ENCODE results near the gene TMCO4.

The TMCO4 gene

DNA sequence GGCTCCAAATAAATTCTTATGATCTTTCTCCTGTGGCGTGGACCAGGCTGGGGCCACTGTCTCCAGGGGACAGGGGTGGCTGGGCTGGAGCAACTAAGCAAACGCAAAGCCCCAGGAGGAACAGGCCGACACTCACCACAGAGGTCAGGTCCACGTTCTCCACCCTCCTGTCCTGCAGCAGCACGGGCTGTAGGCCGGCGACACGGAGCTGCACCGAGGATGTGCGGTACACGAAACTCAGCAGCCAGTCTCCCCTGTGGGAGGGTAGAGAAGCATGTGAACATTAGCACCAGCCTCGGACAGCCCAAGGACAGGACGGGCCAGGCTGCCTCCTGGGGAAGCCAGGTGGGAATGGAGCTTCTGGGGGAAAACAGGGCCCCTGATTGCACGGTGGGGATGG lies 105.4 kb downstream of the TMCO4 start:
- H2AFZ ChIP-seq (ENCODE audit: insufficient read depth, low read length, poor library complexity) = no peak overlapping the region
- H3K79me1 ChIP-seq (ENCODE audit: low read length) = no peaks in the 10 kb centered on the region
- no peak overlapping the region for H4K8ac ChIP-seq (ENCODE audit: low read depth, low read length)
- DNase-seq = no peak
- no peak overlapping the region for H3K18ac ChIP-seq (ENCODE audit: low read length)
- no peaks in the 10 kb centered on the region for H3K9me3 ChIP-seq (ENCODE audit: insufficient read depth, low read depth, low read length)
- H2BK5ac ChIP-seq (ENCODE audit: low read depth, low read length, poor library complexity) = no peak overlapping the region
- no peak overlapping the region for H3K4me3 ChIP-seq (ENCODE audit: low read depth, low read length)
- H2AK5ac ChIP-seq (ENCODE audit: low read length) = no peak overlapping the region
- no peaks in the 10 kb centered on the region for H3K27me3 ChIP-seq (ENCODE audit: insufficient read depth, low read length)
- no peaks in the 10 kb centered on the region for H3K79me2 ChIP-seq (ENCODE audit: control insufficient read depth, insufficient read depth, low read length, poor library complexity)
- no peak overlapping the region for H2BK12ac ChIP-seq (ENCODE audit: low read length)
- no peak overlapping the region for H4K12ac ChIP-seq (ENCODE audit: low read depth, low read length)
- no peak overlapping the region for H4K91ac ChIP-seq (ENCODE audit: low read depth, low read length)
- H3K4ac ChIP-seq (ENCODE audit: low read depth, low read length) = no peak overlapping the region
- H3K4me2 ChIP-seq (ENCODE audit: low read length) = no peak overlapping the region
- no peaks in the 10 kb centered on the region for H3K36me3 ChIP-seq (ENCODE audit: control insufficient read depth in 1 of 2, insufficient read depth in 2 of 2, low read length in 2 of 2)
- no peak overlapping the region for H3K9ac ChIP-seq (ENCODE audit: low read length)
- H3K27ac ChIP-seq (ENCODE audit: low read depth, low read length) = no peak overlapping the region
- no peak overlapping the region for H3K14ac ChIP-seq (ENCODE audit: low read length)
- no CpG with 5 or more reads among the region's 14 CpGs for WGBS (ENCODE audit: extremely low coverage, insufficient coverage, insufficient read length)
- H3K4me1 ChIP-seq (ENCODE audit: control insufficient read depth in 1 of 2, insufficient read depth in 2 of 2, low read length in 2 of 2) = no peaks in the 10 kb centered on the region
- H3K23ac ChIP-seq (ENCODE audit: low read length) = no peak overlapping the region
- no peak overlapping the region for H2BK120ac ChIP-seq (ENCODE audit: insufficient read depth, low read length, poor library complexity)

- no peaks in the 10 kb centered on the region for H3K79me1 ChIP-seq (ENCODE audit: low read length)
- H3K23ac ChIP-seq (ENCODE audit: low read length) = no peak overlapping the region
- no peak overlapping the region for H4K91ac ChIP-seq (ENCODE audit: low read depth, low read length)
- no peaks in the 10 kb centered on the region for H3K79me2 ChIP-seq (ENCODE audit: control insufficient read depth, insufficient read depth, low read length, poor library complexity)
- no peak overlapping the region for H2AFZ ChIP-seq (ENCODE audit: insufficient read depth, low read length, poor library complexity)
- no peak overlapping the region for H3K4me2 ChIP-seq (ENCODE audit: low read length)
- no peak overlapping the region for H2BK120ac ChIP-seq (ENCODE audit: insufficient read depth, low read length, poor library complexity)
- H3K9ac ChIP-seq (ENCODE audit: low read length) = no peak overlapping the region
- no peak overlapping the region for H3K4ac ChIP-seq (ENCODE audit: low read depth, low read length)
- no peak overlapping the region for H3K18ac ChIP-seq (ENCODE audit: low read length)
- H3K4me1 ChIP-seq (ENCODE audit: control insufficient read depth in 1 of 2, insufficient read depth in 2 of 2, low read length in 2 of 2) = no peaks in the 10 kb centered on the region
- H3K27ac ChIP-seq (ENCODE audit: low read depth, low read length) = no peak overlapping the region
- no peak overlapping the region for H3K4me3 ChIP-seq (ENCODE audit: low read depth, low read length)
- H4K12ac ChIP-seq (ENCODE audit: low read depth, low read length) = no peak overlapping the region
- no peaks in the 10 kb centered on the region for H3K36me3 ChIP-seq (ENCODE audit: control insufficient read depth in 1 of 2, insufficient read depth in 2 of 2, low read length in 2 of 2)
- DNase-seq = no peak
- H2AK5ac ChIP-seq (ENCODE audit: low read length) = no peak overlapping the region
- no peak overlapping the region for H2BK12ac ChIP-seq (ENCODE audit: low read length)
- no peak overlapping the region for H3K14ac ChIP-seq (ENCODE audit: low read length)
- H3K27me3 ChIP-seq (ENCODE audit: insufficient read depth, low read length) = no peaks in the 10 kb centered on the region
- no peaks in the 10 kb centered on the region for H3K9me3 ChIP-seq (ENCODE audit: insufficient read depth, low read depth, low read length)
- no peak overlapping the region for H2BK5ac ChIP-seq (ENCODE audit: low read depth, low read length, poor library complexity)
- no CpG with 5 or more reads among the region's 7 CpGs for WGBS (ENCODE audit: extremely low coverage, insufficient coverage, insufficient read length)
- H4K8ac ChIP-seq (ENCODE audit: low read depth, low read length) = no peak overlapping the region
These were observed 109.4 kb downstream of the TMCO4 start for GRCh38 chr1:19690342-19690741.

DNA sequence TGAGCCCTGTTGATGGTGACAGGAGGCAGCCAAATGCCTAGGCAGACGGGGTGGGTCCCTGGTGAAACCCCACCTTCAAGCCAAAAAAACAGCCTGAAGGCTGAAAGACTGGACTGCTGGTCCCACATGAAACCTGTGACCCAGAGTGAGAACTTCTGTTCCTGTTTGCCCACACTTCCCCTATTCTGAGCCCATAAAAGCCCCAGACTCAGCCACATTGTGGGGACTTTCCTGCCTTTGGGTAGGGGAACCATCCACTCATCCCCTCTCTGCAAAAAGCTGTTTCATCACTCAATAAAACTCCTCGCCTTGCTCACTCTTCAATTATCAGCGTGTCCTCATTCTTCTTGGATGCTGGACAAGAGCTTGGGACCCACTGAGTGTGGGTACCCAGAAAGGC lies 109.9 kb downstream of the TMCO4 start:
- no peaks in the 10 kb centered on the region for H3K9me3 ChIP-seq (ENCODE audit: insufficient read depth, low read depth, low read length)

DNA sequence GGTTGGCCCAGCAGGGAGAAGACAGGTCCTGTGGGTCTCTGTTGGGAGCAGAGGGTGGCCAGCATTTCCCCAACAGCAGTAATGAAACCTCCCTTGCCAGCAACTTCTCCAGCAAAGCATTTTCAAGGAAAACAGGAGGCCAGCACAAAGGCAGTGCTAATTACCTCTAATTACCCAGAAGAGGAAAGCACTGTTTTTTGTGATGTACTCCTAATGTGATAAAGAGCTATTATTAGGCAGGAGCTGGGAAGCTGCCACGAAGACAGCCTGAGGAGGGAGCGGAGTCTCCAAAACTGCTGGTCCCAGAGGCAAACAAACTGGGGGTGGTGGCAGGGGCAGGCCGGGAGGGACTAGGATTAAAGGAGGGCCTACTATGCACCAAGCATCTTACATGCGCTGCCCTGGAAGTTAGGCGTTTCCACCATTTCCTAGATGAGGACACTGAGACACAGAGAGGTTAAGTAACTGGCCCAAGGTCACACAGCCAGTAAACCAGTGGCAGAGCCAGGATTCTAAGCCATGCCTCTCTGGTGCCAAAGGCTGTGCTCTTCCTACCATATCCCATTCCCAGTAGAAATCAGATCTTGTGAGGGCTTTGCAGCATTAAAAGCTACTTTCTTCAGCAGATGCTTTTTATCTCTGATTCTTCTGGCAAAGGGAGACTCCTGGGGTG lies 110.5 kb downstream of the TMCO4 start:
- Histone ChIP-seq H2BK120ac (ENCODE audit: insufficient read depth, low read length, poor library complexity) (no peak overlapping the region), H2AK5ac (ENCODE audit: low read length) (no peak overlapping the region), H4K12ac (ENCODE audit: low read depth, low read length) (no peak overlapping the region), H3K27ac (ENCODE audit: low read depth, low read length) (no peak overlapping the region), H2BK5ac (ENCODE audit: low read depth, low read length, poor library complexity) (no peak overlapping the region), H3K27me3 (ENCODE audit: insufficient read depth, low read length) (no peaks in the 10 kb centered on the region), H4K91ac (ENCODE audit: low read depth, low read length) (no peak overlapping the region), H3K79me1 (ENCODE audit: low read length) (no peaks in the 10 kb centered on the region), H3K9ac (ENCODE audit: low read length) (no peak overlapping the region), H2AFZ (ENCODE audit: insufficient read depth, low read length, poor library complexity) (no peak overlapping the region), H4K8ac (ENCODE audit: low read depth, low read length) (no peak overlapping the region), H3K4me3 (ENCODE audit: low read depth, low read length) (no peak overlapping the region), H3K79me2 (ENCODE audit: control insufficient read depth, insufficient read depth, low read length, poor library complexity) (no peaks in the 10 kb centered on the region), H3K18ac (ENCODE audit: low read length) (no peak overlapping the region), H3K4me1 (ENCODE audit: control insufficient read depth in 1 of 2, insufficient read depth in 2 of 2, low read length in 2 of 2) (no peaks in the 10 kb centered on the region), H3K36me3 (ENCODE audit: control insufficient read depth in 1 of 2, insufficient read depth in 2 of 2, low read length in 2 of 2) (no peaks in the 10 kb centered on the region), H3K14ac (ENCODE audit: low read length) (no peak overlapping the region), H3K23ac (ENCODE audit: low read length) (no peak overlapping the region), H3K4me2 (ENCODE audit: low read length) (no peak overlapping the region), H2BK12ac (ENCODE audit: low read length) (no peak overlapping the region), H3K9me3 (ENCODE audit: insufficient read depth, low read depth, low read length) (peaks cover 2% of the 10 kb centered on the region), H3K4ac (ENCODE audit: low read depth, low read length) (no peak overlapping the region)
- WGBS (ENCODE audit: extremely low coverage, insufficient coverage, insufficient read length) = no CpG with 5 or more reads among the region's 5 CpGs
- DNase-seq = no peak

More for the DNA sequence above, 109.9 kb downstream of the TMCO4 start:
- Histone ChIP-seq H3K79me1 (ENCODE audit: low read length) (no peaks in the 10 kb centered on the region), H3K27ac (ENCODE audit: low read depth, low read length) (no peak overlapping the region), H3K23ac (ENCODE audit: low read length) (no peak overlapping the region), H3K79me2 (ENCODE audit: control insufficient read depth, insufficient read depth, low read length, poor library complexity) (no peaks in the 10 kb centered on the region), H3K18ac (ENCODE audit: low read length) (no peak overlapping the region), H3K36me3 (ENCODE audit: control insufficient read depth in 1 of 2, insufficient read depth in 2 of 2, low read length in 2 of 2) (no peaks in the 10 kb centered on the region), H3K4me3 (ENCODE audit: low read depth, low read length) (no peak overlapping the region), H3K14ac (ENCODE audit: low read length) (no peak overlapping the region), H3K4me2 (ENCODE audit: low read length) (no peak overlapping the region), H2BK12ac (ENCODE audit: low read length) (no peak overlapping the region), H3K9ac (ENCODE audit: low read length) (no peak overlapping the region), H4K8ac (ENCODE audit: low read depth, low read length) (no peak overlapping the region), H3K27me3 (ENCODE audit: insufficient read depth, low read length) (no peaks in the 10 kb centered on the region), H2AK5ac (ENCODE audit: low read length) (no peak overlapping the region), H4K91ac (ENCODE audit: low read depth, low read length) (no peak overlapping the region), H2BK120ac (ENCODE audit: insufficient read depth, low read length, poor library complexity) (no peak overlapping the region), H3K4ac (ENCODE audit: low read depth, low read length) (no peak overlapping the region), H3K4me1 (ENCODE audit: control insufficient read depth in 1 of 2, insufficient read depth in 2 of 2, low read length in 2 of 2) (no peaks in the 10 kb centered on the region), H2AFZ (ENCODE audit: insufficient read depth, low read length, poor library complexity) (no peak overlapping the region), H4K12ac (ENCODE audit: low read depth, low read length) (no peak overlapping the region), H2BK5ac (ENCODE audit: low read depth, low read length, poor library complexity) (no peak overlapping the region)
- DNase-seq = no peak
- WGBS (ENCODE audit: extremely low coverage, insufficient coverage, insufficient read length) = no CpG with 5 or more reads among the region's 3 CpGs
